Pancreas (tissue), 10 donors: ENCODE results near the gene RNH1. TPM values are rescaled to one million over a fixed set of nuclear protein-coding genes. Genes with fewer than 3 reads are reported as not detected.

Source experiments
- ATAC-seq, 4 donors: fragments of 200-7000 bp; cut with Tn5 transposase; one replicate each; pipeline versions ENCODE4 v1.8.0 to v1.9.1; 2020; ENCODE audit warnings: mild to moderate bottlenecking in 4 of 4, moderate library complexity in 4 of 4
- DNase-seq, 6 donors: peaks; one replicate each; pipeline ENCODE4 v3.0.0-alpha.2; 2020
- FAIRE-seq: peaks from 2 replicates; lab custom pipeline; 2012; peaks lifted over from hg19 to GRCh38; lab: Jason Lieb, UNC
- H3K27ac ChIP-seq, 4 donors: fragments of 200-600 bp; sonication (generic); 1 replicate in 3 of 4; 2 replicates in 1 of 4; pipeline versions ENCODE4 v1.5.0 to v1.8.0; 2020
- H3K27me3 ChIP-seq, 4 donors: fragments of 200-600 bp; one replicate each; pipeline ENCODE4 v1.8.0; 2021
- H3K36me3 ChIP-seq, 3 donors: fragments of 200-600 bp; sonication (generic) in 1 of 3; one replicate each; pipeline versions ENCODE4 v1.5.0 to v1.8.0; 2020 to 2021
- H3K4me1 ChIP-seq, 3 donors: fragments of 200-600 bp; one replicate each; pipeline ENCODE4 v1.8.0; 2021
- H3K4me3 ChIP-seq, 4 donors: fragments of 200-600 bp; sonication (generic) in 2 of 4; one replicate each; pipeline versions ENCODE4 v1.5.0 to v1.8.0; 2020 to 2021
- H3K9me3 ChIP-seq, 4 donors: fragments of 200-600 bp; one replicate each; pipeline ENCODE4 v1.8.0; 2021
- CTCF ChIP-seq, 4 donors: fragments of 200-600 bp; sonication (generic) in 3 of 4; IDR thresholded peaks; one replicate each; pipeline versions ENCODE4 v1.5.0 to v1.8.0; 2021; ENCODE audit warnings: antibody characterized with exemption in 4 of 4
- WGBS, 2 donors: extraction: QIAGEN DNeasy Blood & Tissue Kit; methylation state at CpG; one replicate each; pipeline ENCODE4 v1.1.7; 2013; 5-methylcytosine and 5-hydroxymethylcytosine counted together
- intact Hi-C, 3 donors: fragments of 100-400 bp; cut with DNase I; formaldehyde crosslinking; loops; one replicate each; pipeline versions ENCODE4 v1.11.1 to v1.14.2; 2022
- polyA plus RNA-seq, 2 donors: library from polyadenylated mRNA; stranded (reverse); fragments of 200-250 nt; gene quantifications; one replicate each; pipeline ENCODE4 v1.2.3, GENCODE V29; 2013
- total RNA-seq, 6 donors: library from RNA; stranded (reverse); fragmentation: NEBNext Ultra II Directional in 4 of 6; extraction: Animal tissue kit (Norgen Biotek cat#: 25700) in 4 of 6; gene quantifications; one replicate each; pipeline versions ENCODE4 v1.2.1 to v1.2.4, GENCODE V29; 2021 to 2023
- donor health status: healthy with polysubstance abuse.
- donor health status: DM: no; HTN: no; CAD: no; lungs with moderate emphysema.
- donor health status: DM: no; HTN: no; CAD: no.
- donor health status: control.
- donor health status: control.
- donor health status: Bipolar disorder and iron deficiency.
- donor health status: DM: yes; HTN: yes; CAD: no.
- donor health status: DM: no; HTN: no; CAD: no.
- donor health status: DM: no; HTN: no; CAD: no.
- donor health status: DM: yes; HTN: yes; CAD: no.

RNH1 gene
- total and polyA plus RNA-seq, 8 donors, result 38.9 to 87.7 (median 63.9) TPM

GRCh38 chr11:507727-508515 lies 879 bp upstream of the RNH1 start:
- WGBS, 2 donors, result 47 to 49% methylated on average over 45 of the region's 45 CpGs
- DNase-seq, result peak in 3 of 6 donors; percentile 40 to 53 (median 49)
- Histone ChIP-seq H3K4me3 (peak overlapping the region; percentile 37 to 63 (median 54)), H3K27me3 (no peaks in the 10 kb centered on the region), H3K36me3 (no peaks in the 10 kb centered on the region), H3K27ac (peak overlapping the region; percentile 92 to 99 (median 96)), H3K9me3 (no peaks in the 10 kb centered on the region), H3K4me1 (peaks cover 5 to 16% (median 11%) of the 10 kb centered on the region in 3 donors)
- ATAC-seq, result no peak
- intact Hi-C loops, result no loop called here
- FAIRE-seq, result no peak
- no peak for TF ChIP-seq CTCF (IDR thresholded peaks at IDR 0.05)

- TF ChIP-seq CTCF (IDR thresholded peaks at IDR 0.05), result no peak
- peak overlapping the region; percentile 54 to 86 (median 59) for H3K4me3 ChIP-seq
- no peaks in the 10 kb centered on the region for H3K27me3 ChIP-seq
- H3K36me3 ChIP-seq, result peaks cover 0 to 4% (median 0%) of the 10 kb centered on the region in 3 donors
- 0% methylated on average over 71 of the region's 71 CpGs for WGBS, 2 donors
- peak overlapping the region; percentile 92 to 99 (median 96) for H3K27ac ChIP-seq
- DNase-seq, result peak; percentile 97 to 100 (median 98)
- peak; percentile 83 to 89 (median 88) for ATAC-seq
- peaks cover 5 to 16% (median 11%) of the 10 kb centered on the region in 3 donors for H3K4me1 ChIP-seq
- intact Hi-C loops, result no loop called here
- no peaks in the 10 kb centered on the region for H3K9me3 ChIP-seq
- FAIRE-seq, result no peak
Measured at GRCh38 chr11:506238-506994, 626 bp downstream of the RNH1 start.

- intact Hi-C loops, result no loop called here
- Histone ChIP-seq H3K27ac (no peak overlapping the region), H3K4me1 (peaks cover 5 to 16% (median 11%) of the 10 kb centered on the region in 3 donors), H3K9me3 (no peaks in the 10 kb centered on the region), H3K36me3 (peaks cover 3 to 9% (median 6%) of the 10 kb centered on the region in 3 donors), H3K27me3 (no peaks in the 10 kb centered on the region), H3K4me3 (peak overlapping the region in 2 of 4 donors; percentile 14 to 39)
- WGBS, 2 donors, result 79 to 82% methylated on average over 7 of the region's 7 CpGs
- no peak for DNase-seq
- TF ChIP-seq CTCF (IDR thresholded peaks at IDR 0.05), result no peak
- ATAC-seq, result no peak
- no peak for FAIRE-seq
Measured at GRCh38 chr11:504994-505344, 2.1 kb downstream of the RNH1 start.

GRCh38 chr11:504053-504993 lies 2.7 kb downstream of the RNH1 start:
- ATAC-seq (no peak), DNase-seq (peak in 3 of 6 donors; percentile 39 to 80 (median 54)), FAIRE-seq (no peak)
- peak overlapping the region; percentile 14 to 39 (median 18) for H3K4me3 ChIP-seq
- H3K27me3 ChIP-seq, result no peaks in the 10 kb centered on the region
- intact Hi-C loops, result no loop called here
- H3K36me3 ChIP-seq, result peaks cover 6 to 16% (median 13%) of the 10 kb centered on the region in 3 donors
- H3K9me3 ChIP-seq, result no peaks in the 10 kb centered on the region
- H3K4me1 ChIP-seq, result peaks cover 5 to 16% (median 11%) of the 10 kb centered on the region in 3 donors
- no peak for TF ChIP-seq CTCF (IDR thresholded peaks at IDR 0.05)
- 40 to 46% methylated on average over 65 to 72 of the region's 72 CpGs for WGBS, 2 donors
- H3K27ac ChIP-seq, result peak overlapping the region in 3 of 4 donors; percentile 5 to 50 (median 39)
